Stomach (tissue), 4 donors: ENCODE data around the gene LAMC1.

Experiments used
- CTCF ChIP-seq, 7 experiments: fragments of 450-650 bp in 4 of 7; fragments of 200-600 bp in 3 of 7; sonication (generic) in 3 of 7; IDR thresholded peaks; one replicate each; pipeline ENCODE4 v1.5.1; 2016 to 2019; ENCODE audit warnings: antibody characterized with exemption in 7 of 7, control low read depth in 2 of 7, mild to moderate bottlenecking in 1 of 7
- POLR2A ChIP-seq, 4 donors: fragments of 450-650 bp; IDR thresholded peaks; one replicate each; pipeline ENCODE4 v1.6.1; 2016; ENCODE audit warnings: antibody characterized with exemption in 4 of 4, control low read depth in 2 of 4, mild to moderate bottlenecking in 1 of 4, moderate library complexity in 1 of 4
- POLR2AphosphoS5 ChIP-seq, 3 donors: sonication (generic); formaldehyde crosslinking; IDR thresholded peaks; one replicate each; pipeline ENCODE4 v1.6.1; 2016; ENCODE audit warnings: antibody characterized with exemption in 3 of 3

GRCh38 chr1:183166454-183166853 lies 143.2 kb downstream of the LAMC1 start:
- no peak for TF ChIP-seq CTCF (IDR thresholded peaks at IDR 0.05)
- no peak for TF ChIP-seq POLR2A (IDR thresholded peaks at IDR 0.05)
- no peak for TF ChIP-seq POLR2AphosphoS5 (IDR thresholded peaks at IDR 0.05)
